Measurements from ENCODE around the gene BLVRA.

DNA sequence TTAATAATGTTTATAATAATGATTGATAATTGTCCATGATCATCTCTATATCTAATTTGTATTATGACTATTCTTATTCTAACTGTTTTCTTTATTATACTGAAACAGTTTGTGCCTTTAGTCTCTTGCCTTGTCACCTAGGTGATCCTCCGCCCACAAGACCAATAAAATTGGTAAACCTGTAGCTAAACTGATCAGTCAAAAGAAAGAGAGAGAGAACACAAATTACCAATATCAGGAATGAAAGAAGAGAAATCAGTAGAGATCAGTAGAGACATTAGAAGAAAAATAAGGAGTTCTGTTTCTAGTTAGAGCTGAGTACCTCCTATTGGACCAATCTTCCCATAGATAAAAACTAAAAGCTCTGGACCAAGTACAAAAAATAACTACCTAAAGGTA lies 23.1 kb upstream of the BLVRA start:
- TF ChIP-seq, protein P1, sequence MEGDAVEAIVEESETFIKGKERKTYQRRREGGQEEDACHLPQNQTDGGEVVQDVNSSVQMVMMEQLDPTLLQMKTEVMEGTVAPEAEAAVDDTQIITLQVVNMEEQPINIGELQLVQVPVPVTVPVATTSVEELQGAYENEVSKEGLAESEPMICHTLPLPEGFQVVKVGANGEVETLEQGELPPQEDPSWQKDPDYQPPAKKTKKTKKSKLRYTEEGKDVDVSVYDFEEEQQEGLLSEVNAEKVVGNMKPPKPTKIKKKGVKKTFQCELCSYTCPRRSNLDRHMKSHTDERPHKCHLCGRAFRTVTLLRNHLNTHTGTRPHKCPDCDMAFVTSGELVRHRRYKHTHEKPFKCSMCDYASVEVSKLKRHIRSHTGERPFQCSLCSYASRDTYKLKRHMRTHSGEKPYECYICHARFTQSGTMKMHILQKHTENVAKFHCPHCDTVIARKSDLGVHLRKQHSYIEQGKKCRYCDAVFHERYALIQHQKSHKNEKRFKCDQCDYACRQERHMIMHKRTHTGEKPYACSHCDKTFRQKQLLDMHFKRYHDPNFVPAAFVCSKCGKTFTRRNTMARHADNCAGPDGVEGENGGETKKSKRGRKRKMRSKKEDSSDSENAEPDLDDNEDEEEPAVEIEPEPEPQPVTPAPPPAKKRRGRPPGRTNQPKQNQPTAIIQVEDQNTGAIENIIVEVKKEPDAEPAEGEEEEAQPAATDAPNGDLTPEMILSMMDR (conservative IDR thresholded peaks at IDR 0.05), result no peak
- TF ChIP-seq EZH2 (IDR thresholded peaks at IDR 0.05; ENCODE audit: low read depth), result no peak
